HEK293 (cell line): Measurements from ENCODE around the gene BPIFA2.

ENCODE experiments used
- REPIN1 ChIP-seq: fragments of 450-650 bp; formaldehyde crosslinking; IDR thresholded peaks from 2 replicates; pipeline ENCODE4 v1.5.1; 2017; ENCODE audit warnings: missing biosample characterization, missing genetic modification characterization, low read depth
- TRIM28 ChIP-seq: IDR thresholded peaks from 2 replicates; pipeline ENCODE4 v1.6.1; 2011; ENCODE audit warnings: low read length, control low read depth, borderline replicate concordance
- YY1 ChIP-seq: fragments of 450-650 bp; formaldehyde crosslinking; IDR thresholded peaks from 2 replicates; pipeline ENCODE4 v1.5.1; 2018; ENCODE audit warnings: missing biosample characterization, missing genetic modification characterization
- ZBTB17 ChIP-seq: fragments of 450-650 bp; formaldehyde crosslinking; IDR thresholded peaks from 2 replicates; pipeline ENCODE4 v1.5.1; 2016; ENCODE audit warnings: missing biosample characterization, missing genetic modification characterization
- ZBTB7A ChIP-seq: fragments of 450-650 bp; formaldehyde crosslinking; IDR thresholded peaks from 2 replicates; pipeline ENCODE4 v1.5.1; 2016; ENCODE audit warnings: low read depth, missing biosample characterization, missing genetic modification characterization
- TF ChIP-seq, protein P1 (sequence below): fragments of 450-650 bp; formaldehyde crosslinking; IDR thresholded peaks from 2 replicates; pipeline ENCODE4 v1.5.1; 2016; ENCODE audit warnings: missing biosample characterization, missing genetic modification characterization
- TF ChIP-seq, protein P2 (sequence below): fragments of 450-650 bp; formaldehyde crosslinking; IDR thresholded peaks from 2 replicates; pipeline ENCODE4 v1.5.1; 2016; ENCODE audit warnings: missing biosample characterization, missing genetic modification characterization, low read depth

DNA sequence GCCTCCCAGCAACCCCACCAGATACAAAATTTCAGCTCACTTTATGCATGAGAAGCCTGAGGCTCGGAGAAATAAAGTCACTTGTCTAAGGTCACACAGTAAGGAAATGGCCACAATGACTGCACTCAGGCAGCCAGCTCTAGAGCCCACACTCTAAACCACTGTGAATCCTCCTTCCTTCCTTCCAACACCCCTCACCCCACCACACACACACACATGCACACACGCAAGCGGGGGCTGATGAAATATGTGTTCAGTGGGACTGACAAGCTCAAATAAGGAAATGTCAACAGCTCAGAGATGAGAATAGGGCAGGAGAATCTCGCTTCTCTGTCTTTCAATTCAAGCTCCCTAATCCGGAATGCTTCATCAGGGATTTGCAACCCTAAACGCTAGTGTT is 61.9 kb downstream of the BPIFA2 start:
- TF ChIP-seq, protein P1, sequence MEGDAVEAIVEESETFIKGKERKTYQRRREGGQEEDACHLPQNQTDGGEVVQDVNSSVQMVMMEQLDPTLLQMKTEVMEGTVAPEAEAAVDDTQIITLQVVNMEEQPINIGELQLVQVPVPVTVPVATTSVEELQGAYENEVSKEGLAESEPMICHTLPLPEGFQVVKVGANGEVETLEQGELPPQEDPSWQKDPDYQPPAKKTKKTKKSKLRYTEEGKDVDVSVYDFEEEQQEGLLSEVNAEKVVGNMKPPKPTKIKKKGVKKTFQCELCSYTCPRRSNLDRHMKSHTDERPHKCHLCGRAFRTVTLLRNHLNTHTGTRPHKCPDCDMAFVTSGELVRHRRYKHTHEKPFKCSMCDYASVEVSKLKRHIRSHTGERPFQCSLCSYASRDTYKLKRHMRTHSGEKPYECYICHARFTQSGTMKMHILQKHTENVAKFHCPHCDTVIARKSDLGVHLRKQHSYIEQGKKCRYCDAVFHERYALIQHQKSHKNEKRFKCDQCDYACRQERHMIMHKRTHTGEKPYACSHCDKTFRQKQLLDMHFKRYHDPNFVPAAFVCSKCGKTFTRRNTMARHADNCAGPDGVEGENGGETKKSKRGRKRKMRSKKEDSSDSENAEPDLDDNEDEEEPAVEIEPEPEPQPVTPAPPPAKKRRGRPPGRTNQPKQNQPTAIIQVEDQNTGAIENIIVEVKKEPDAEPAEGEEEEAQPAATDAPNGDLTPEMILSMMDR (tag by site-specific recombination), result no peak
- TF ChIP-seq ZBTB7A (no peak), REPIN1 (no peak), ZBTB17 (no peak), TRIM28 (no peak), YY1 (tag by site-specific recombination) (no peak)
- TF ChIP-seq, protein P2, sequence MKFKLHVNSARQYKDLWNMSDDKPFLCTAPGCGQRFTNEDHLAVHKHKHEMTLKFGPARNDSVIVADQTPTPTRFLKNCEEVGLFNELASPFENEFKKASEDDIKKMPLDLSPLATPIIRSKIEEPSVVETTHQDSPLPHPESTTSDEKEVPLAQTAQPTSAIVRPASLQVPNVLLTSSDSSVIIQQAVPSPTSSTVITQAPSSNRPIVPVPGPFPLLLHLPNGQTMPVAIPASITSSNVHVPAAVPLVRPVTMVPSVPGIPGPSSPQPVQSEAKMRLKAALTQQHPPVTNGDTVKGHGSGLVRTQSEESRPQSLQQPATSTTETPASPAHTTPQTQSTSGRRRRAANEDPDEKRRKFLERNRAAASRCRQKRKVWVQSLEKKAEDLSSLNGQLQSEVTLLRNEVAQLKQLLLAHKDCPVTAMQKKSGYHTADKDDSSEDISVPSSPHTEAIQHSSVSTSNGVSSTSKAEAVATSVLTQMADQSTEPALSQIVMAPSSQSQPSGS (tag by site-specific recombination), result no peak
